ENCODE results near the gene MSL1. TPM values are rescaled to one million over a fixed set of nuclear protein-coding genes. Genes with fewer than 3 reads are reported as not detected.
A peak's percentile ranks its signal among the peaks of the same experiment; 100 is the strongest.

MSL1 gene
- total and polyA plus RNA-seq, 9 of the 15 experiments (the other 6 are each of a cell fraction or from before 2014, with no cell fraction given) = 13.8 to 120 (median 61.9) TPM

DNA sequence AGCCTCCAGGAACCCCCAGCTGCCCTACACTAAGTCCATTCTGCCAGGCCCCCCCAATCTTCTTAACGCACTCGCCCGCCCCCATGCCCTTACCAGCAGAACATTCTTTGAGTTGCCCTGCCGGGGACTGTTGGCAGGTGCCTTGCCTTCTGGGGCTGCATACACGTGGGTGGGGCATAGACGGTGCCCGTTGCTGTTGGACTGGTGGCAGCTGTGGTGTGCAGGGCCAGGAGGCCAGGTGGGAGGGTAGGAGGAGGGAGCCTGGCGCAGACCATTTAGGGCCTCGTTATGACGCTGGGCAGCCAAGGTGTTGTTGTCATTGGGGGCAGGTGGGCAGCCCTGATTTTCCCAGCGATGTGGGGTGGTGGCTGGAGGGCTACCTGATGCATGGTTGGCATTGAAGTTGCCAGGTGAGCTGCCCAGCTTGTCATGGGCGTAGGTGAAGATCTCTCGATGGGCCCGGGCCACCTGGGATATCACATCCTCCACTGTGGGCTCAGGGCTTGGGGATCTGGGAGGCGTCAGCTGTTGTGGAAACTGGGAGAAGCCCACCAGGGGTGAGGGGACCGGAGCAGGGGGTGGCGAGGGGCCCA lies 26.3 kb upstream of the MSL1 start:
- H3K36me3 ChIP-seq (ENCODE audit: control insufficient read depth, insufficient read depth, low read length) = peaks cover 68% of the 10 kb centered on the region; the same call in 2 of the 3 replicates
- TF ChIP-seq POLR2G (IDR thresholded peaks at IDR 0.05; ENCODE audit: low read depth, low read length) (peak; percentile 74), RBM22 (IDR thresholded peaks at IDR 0.05; ENCODE audit: low read depth, low read length, poor library complexity, severe bottlenecking) (peak; percentile 43), MCM5 (IDR thresholded peaks at IDR 0.05; ENCODE audit: low read depth) (no peak), RBFOX2 (IDR thresholded peaks at IDR 0.05; ENCODE audit: low read depth, low read length) (peak; percentile 38), MTF1 (CRISPR knock-in tag; IDR thresholded peaks at IDR 0.05; ENCODE audit: borderline replicate concordance) (no peak)
- TF ChIP-seq, protein P1, sequence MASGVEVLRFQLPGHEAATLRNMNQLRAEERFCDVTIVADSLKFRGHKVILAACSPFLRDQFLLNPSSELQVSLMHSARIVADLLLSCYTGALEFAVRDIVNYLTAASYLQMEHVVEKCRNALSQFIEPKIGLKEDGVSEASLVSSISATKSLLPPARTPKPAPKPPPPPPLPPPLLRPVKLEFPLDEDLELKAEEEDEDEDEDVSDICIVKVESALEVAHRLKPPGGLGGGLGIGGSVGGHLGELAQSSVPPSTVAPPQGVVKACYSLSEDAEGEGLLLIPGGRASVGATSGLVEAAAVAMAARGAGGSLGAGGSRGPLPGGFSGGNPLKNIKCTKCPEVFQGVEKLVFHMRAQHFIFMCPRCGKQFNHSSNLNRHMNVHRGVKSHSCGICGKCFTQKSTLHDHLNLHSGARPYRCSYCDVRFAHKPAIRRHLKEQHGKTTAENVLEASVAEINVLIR (CRISPR knock-in tag; IDR thresholded peaks at IDR 0.05) = no peak
- H4K20me1 ChIP-seq (replicated peaks; ENCODE audit: control insufficient read depth, insufficient read depth, low read length) = no peaks in the 10 kb centered on the region
- peaks cover 4% of the 10 kb centered on the region for H3K9me1 ChIP-seq (ENCODE audit: control insufficient read depth, insufficient read depth, low read length)
- H3K4me2 ChIP-seq (ENCODE audit: insufficient read depth, low read length) = no peak overlapping the region
- H3K9ac ChIP-seq (ENCODE audit: insufficient read depth in 1 of 2, low read depth in 2 of 2, low read length in 2 of 2) = no peak overlapping the region
- 90% methylated on average over 14 of the region's 17 CpGs for WGBS (ENCODE audit: insufficient coverage, low coverage, missing lambda C conversion rate)
- no TSS peak for BruUV-seq (replicated peaks)
- intact Hi-C loops (cut with micrococcal nuclease) (no loop called here), in situ Hi-C loops (cut with MboI) (no loop called here)
- ChIA-PET CTCF (ENCODE audit: low intra/inter-chr PET ratio) (no interaction called here), POLR2A (no interaction called here)
- H3K9me3 ChIP-seq (replicated peaks; ENCODE audit: control insufficient read depth, insufficient read depth, low read depth, low read length) = no peaks in the 10 kb centered on the region
- FAIRE-seq = no peak
- no peaks in the 10 kb centered on the region for H3K27me3 ChIP-seq (ENCODE audit: control insufficient read depth in 2 of 2, insufficient read depth in 2 of 2, low read length in 2 of 2)
- H2AFZ ChIP-seq (ENCODE audit: low read depth, low read length) = no peak overlapping the region
- no peak overlapping the region for H3K27ac ChIP-seq (ENCODE audit: extremely low read depth, low read depth, low read length)
- ATAC-seq = no peak
- no peak for DNase-seq (ENCODE audit: extremely low read depth in 1 of 4, low spot score in 3 of 4)
- peaks cover 28% of the 10 kb centered on the region for H3K79me2 ChIP-seq (ENCODE audit: control insufficient read depth, insufficient read depth, low read length)
- no peak overlapping the region for H3K4me3 ChIP-seq
- H3K4me1 ChIP-seq (replicated peaks in 1 of 2; ENCODE audit: control insufficient read depth in 2 of 2, insufficient read depth in 2 of 2, low read length in 2 of 2) = peaks cover 26 to 54% of the 10 kb centered on the region in 2 experiments
